ENCODE measurements around the gene NRIP1.
"Not testable (repeated sequence)": the region's sequence is repeated elsewhere in the genome, so short reads cannot be mapped to it uniquely, and the experiment has no call there.

The NRIP1 gene

GRCh38 chr21:15037900-15038293, 26.9 kb downstream of the NRIP1 start:
- peaks cover 5% of the 10 kb centered on the region; the same call in 1 of the 2 replicates for H3K4me1 ChIP-seq (ENCODE audit: control insufficient read depth, insufficient read depth, low read length)
- no peaks in the 10 kb centered on the region for H3K27me3 ChIP-seq (ENCODE audit: control insufficient read depth, insufficient read depth, low read length)
- no peaks in the 10 kb centered on the region for H3K9me3 ChIP-seq (ENCODE audit: control insufficient read depth, insufficient read depth, low read length)
- no peak overlapping the region for H3K9ac ChIP-seq (ENCODE audit: low read depth, low read length)
- H3K36me3 ChIP-seq (ENCODE audit: control insufficient read depth, insufficient read depth, low read length) = no peaks in the 10 kb centered on the region
- H3K27ac ChIP-seq (ENCODE audit: low read depth, low read length) = no peak overlapping the region
- no peak overlapping the region for H3K4me3 ChIP-seq (ENCODE audit: low read depth, low read length)

- Histone ChIP-seq H3K36me3 (ENCODE audit: control insufficient read depth, insufficient read depth, low read length) (no peaks in the 10 kb centered on the region), H3K4me3 (ENCODE audit: low read depth, low read length) (no peak overlapping the region), H3K27ac (ENCODE audit: low read depth, low read length) (no peak overlapping the region), H3K27me3 (ENCODE audit: control insufficient read depth, insufficient read depth, low read length) (no peaks in the 10 kb centered on the region), H3K4me1 (ENCODE audit: control insufficient read depth, insufficient read depth, low read length) (peaks cover 5% of the 10 kb centered on the region; the same call in 1 of the 2 replicates), H3K9me3 (ENCODE audit: control insufficient read depth, insufficient read depth, low read length) (no peaks in the 10 kb centered on the region), H3K9ac (ENCODE audit: low read depth, low read length) (no peak overlapping the region)
Observed at GRCh38 chr21:15037095-15037899, 27.5 kb downstream of the NRIP1 start.

- H3K36me3 ChIP-seq (ENCODE audit: control insufficient read depth, insufficient read depth, low read length) = no peaks in the 10 kb centered on the region
- H3K9ac ChIP-seq (ENCODE audit: low read depth, low read length) = no peak overlapping the region
- H3K4me1 ChIP-seq (ENCODE audit: control insufficient read depth, insufficient read depth, low read length) = peaks cover 5% of the 10 kb centered on the region; the same call in 1 of the 2 replicates
- H3K27me3 ChIP-seq (ENCODE audit: control insufficient read depth, insufficient read depth, low read length) = no peaks in the 10 kb centered on the region
- H3K9me3 ChIP-seq (ENCODE audit: control insufficient read depth, insufficient read depth, low read length) = no peaks in the 10 kb centered on the region
- H3K27ac ChIP-seq (ENCODE audit: low read depth, low read length) = no peak overlapping the region
- H3K4me3 ChIP-seq (ENCODE audit: low read depth, low read length) = no peak overlapping the region
Observed at GRCh38 chr21:15036189-15036588, 28.6 kb downstream of the NRIP1 start.

DNA sequence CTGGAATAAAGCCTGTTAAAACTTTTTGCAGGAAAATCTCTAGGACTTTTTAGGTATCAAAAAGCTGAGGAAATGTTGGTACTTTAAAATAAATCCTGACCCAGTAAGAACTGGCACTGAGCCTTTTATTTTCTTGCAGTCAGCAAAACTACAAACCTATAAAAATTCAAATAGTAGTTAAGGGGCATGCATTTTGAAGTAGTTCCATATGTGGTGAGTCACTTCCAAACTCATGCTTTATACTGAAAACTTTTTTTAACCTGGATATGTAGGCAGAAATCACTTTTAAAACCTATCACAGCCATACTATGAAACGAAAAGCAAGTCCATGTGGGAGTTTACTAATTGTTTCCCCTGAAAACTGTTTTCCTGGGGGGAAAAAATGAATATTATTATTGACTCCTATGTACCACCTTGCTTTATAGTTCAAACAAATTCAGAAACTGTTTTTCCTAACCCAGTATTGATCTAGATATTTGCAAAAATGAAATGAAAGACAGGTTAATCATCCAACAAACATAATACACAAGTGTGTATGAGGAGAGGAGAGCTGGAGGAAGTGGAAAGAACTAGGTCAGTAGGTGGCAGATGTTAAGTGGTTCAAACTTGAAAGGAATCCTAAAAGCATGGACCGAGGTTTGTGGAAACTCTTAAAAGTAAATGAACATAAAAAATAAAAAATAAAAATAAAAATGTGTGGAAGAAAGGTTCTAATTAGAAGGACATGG, 30.5 kb downstream of the NRIP1 start:
- Histone ChIP-seq H3K4me3 (ENCODE audit: low read depth, low read length) (no peak overlapping the region), H3K9ac (ENCODE audit: low read depth, low read length) (no peak overlapping the region), H3K27me3 (ENCODE audit: control insufficient read depth, insufficient read depth, low read length) (no peaks in the 10 kb centered on the region), H3K4me1 (ENCODE audit: control insufficient read depth, insufficient read depth, low read length) (peaks cover 5% of the 10 kb centered on the region; the same call in 1 of the 2 replicates), H3K36me3 (ENCODE audit: control insufficient read depth, insufficient read depth, low read length) (no peaks in the 10 kb centered on the region), H3K9me3 (ENCODE audit: control insufficient read depth, insufficient read depth, low read length) (no peaks in the 10 kb centered on the region), H3K27ac (ENCODE audit: low read depth, low read length) (no peak overlapping the region)

DNA sequence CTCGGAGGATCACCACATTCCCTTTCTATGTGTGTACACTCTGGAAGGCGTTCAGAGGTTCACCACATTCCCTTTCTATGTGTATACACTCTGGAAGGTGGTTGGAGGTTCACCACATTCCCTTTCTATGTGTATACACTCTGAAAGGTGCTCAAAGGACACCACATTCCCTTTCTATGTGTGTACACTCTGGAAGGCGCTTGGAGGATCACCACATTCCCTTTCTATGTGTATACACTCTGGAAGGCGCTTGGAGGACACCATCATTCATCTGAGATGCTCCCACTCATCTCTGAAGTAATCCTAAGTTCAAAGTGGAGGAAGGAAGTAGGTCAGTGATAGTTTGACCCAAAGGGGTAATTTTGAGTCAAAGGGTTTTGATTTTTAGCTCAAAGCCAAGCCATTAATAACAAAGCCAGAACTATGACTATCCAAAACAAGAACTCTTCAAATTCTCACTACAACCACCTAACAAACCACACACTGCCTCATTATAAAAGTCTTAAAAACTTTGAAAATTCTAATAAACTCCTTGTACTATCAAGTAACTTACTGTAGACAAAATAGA, 32.9 kb downstream of the NRIP1 start:
- H3K9me3 ChIP-seq (ENCODE audit: control insufficient read depth, insufficient read depth, low read length) = no peaks in the 10 kb centered on the region
- peaks cover 5% of the 10 kb centered on the region; the same call in 1 of the 2 replicates for H3K4me1 ChIP-seq (ENCODE audit: control insufficient read depth, insufficient read depth, low read length)
- H3K27ac ChIP-seq (ENCODE audit: low read depth, low read length) = no peak overlapping the region
- no peak overlapping the region for H3K9ac ChIP-seq (ENCODE audit: low read depth, low read length)
- no peaks in the 10 kb centered on the region for H3K36me3 ChIP-seq (ENCODE audit: control insufficient read depth, insufficient read depth, low read length)
- H3K4me3 ChIP-seq (ENCODE audit: low read depth, low read length) = no peak overlapping the region
- H3K27me3 ChIP-seq (ENCODE audit: control insufficient read depth, insufficient read depth, low read length) = no peaks in the 10 kb centered on the region

- not testable (repeated sequence) for H3K4me3 ChIP-seq (ENCODE audit: low read depth, low read length); H3K9ac ChIP-seq (ENCODE audit: low read depth, low read length); H3K4me1 ChIP-seq (ENCODE audit: control insufficient read depth, insufficient read depth, low read length); H3K27me3 ChIP-seq (ENCODE audit: control insufficient read depth, insufficient read depth, low read length); H3K9me3 ChIP-seq (ENCODE audit: control insufficient read depth, insufficient read depth, low read length); H3K27ac ChIP-seq (ENCODE audit: low read depth, low read length); H3K36me3 ChIP-seq (ENCODE audit: control insufficient read depth, insufficient read depth, low read length)
Observed at GRCh38 chr21:15031362-15031761, 33.4 kb downstream of the NRIP1 start.

DNA sequence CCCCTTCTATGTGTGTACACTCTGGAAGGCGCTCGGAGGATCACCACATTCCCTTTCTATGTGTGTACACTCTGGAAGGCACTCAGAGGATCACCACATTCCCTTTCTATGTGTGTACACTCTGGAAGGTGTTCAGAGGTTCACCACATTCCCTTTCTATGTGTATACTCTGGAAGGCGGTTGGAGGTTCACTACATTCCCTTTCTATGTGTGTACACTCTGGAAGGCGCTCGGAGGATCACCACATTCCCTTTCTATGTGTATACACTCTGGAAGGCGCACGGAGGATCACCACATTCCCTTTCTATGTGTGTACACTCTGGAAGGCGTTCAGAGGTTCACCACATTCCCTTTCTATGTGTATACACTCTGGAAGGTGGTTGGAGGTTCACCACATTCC, 33.9 kb downstream of the NRIP1 start:
- H3K4me3 ChIP-seq (ENCODE audit: low read depth, low read length); H3K4me1 ChIP-seq (ENCODE audit: control insufficient read depth, insufficient read depth, low read length); H3K36me3 ChIP-seq (ENCODE audit: control insufficient read depth, insufficient read depth, low read length): not testable (repeated sequence)

GRCh38 chr21:15029077-15029476, 35.7 kb downstream of the NRIP1 start:
- no peaks in the 10 kb centered on the region for H3K27me3 ChIP-seq (ENCODE audit: control insufficient read depth, insufficient read depth, low read length)
- no peak overlapping the region for H3K4me3 ChIP-seq (ENCODE audit: low read depth, low read length)
- H3K9ac ChIP-seq (ENCODE audit: low read depth, low read length) = no peak overlapping the region
- H3K36me3 ChIP-seq (ENCODE audit: control insufficient read depth, insufficient read depth, low read length) = no peaks in the 10 kb centered on the region
- H3K27ac ChIP-seq (ENCODE audit: low read depth, low read length) = no peak overlapping the region
- peaks cover under 1% of the 10 kb centered on the region; the same call in 1 of the 2 replicates for H3K4me1 ChIP-seq (ENCODE audit: control insufficient read depth, insufficient read depth, low read length)
- no peaks in the 10 kb centered on the region for H3K9me3 ChIP-seq (ENCODE audit: control insufficient read depth, insufficient read depth, low read length)

More for the DNA sequence above, 33.9 kb downstream of the NRIP1 start:
- H3K27ac ChIP-seq (ENCODE audit: low read depth, low read length); H3K9me3 ChIP-seq (ENCODE audit: control insufficient read depth, insufficient read depth, low read length); H3K27me3 ChIP-seq (ENCODE audit: control insufficient read depth, insufficient read depth, low read length); H3K9ac ChIP-seq (ENCODE audit: low read depth, low read length): not testable (repeated sequence)

GRCh38 chr21:15028186-15028585, 36.6 kb downstream of the NRIP1 start:
- no peaks in the 10 kb centered on the region for H3K4me1 ChIP-seq (ENCODE audit: control insufficient read depth, insufficient read depth, low read length)
- H3K27ac ChIP-seq (ENCODE audit: low read depth, low read length) = no peak overlapping the region
- H3K27me3 ChIP-seq (ENCODE audit: control insufficient read depth, insufficient read depth, low read length) = no peaks in the 10 kb centered on the region
- no peak overlapping the region for H3K4me3 ChIP-seq (ENCODE audit: low read depth, low read length)
- no peak overlapping the region for H3K9ac ChIP-seq (ENCODE audit: low read depth, low read length)
- H3K36me3 ChIP-seq (ENCODE audit: control insufficient read depth, insufficient read depth, low read length) = no peaks in the 10 kb centered on the region
- H3K9me3 ChIP-seq (ENCODE audit: control insufficient read depth, insufficient read depth, low read length) = no peaks in the 10 kb centered on the region

DNA sequence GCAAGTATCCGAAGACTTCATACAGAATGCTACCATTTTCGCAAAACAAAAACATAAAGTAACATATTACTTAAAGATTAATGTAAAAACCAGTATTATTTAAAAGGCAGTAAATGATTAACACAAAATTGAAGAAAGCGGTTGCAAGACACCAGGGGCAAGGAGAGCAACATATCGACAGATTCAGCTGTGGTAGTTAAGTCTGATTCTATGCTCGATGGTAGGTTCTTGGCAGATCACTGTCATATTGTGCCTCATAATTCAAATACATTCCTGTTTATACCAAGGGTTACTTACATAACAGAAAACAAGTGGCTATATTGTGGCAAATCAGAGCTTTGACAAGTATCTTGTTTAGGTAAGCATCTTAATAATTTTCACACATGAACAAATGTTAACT, 37.7 kb downstream of the NRIP1 start:
- Histone ChIP-seq H3K27me3 (ENCODE audit: control insufficient read depth, insufficient read depth, low read length) (no peaks in the 10 kb centered on the region), H3K4me3 (ENCODE audit: low read depth, low read length) (no peak overlapping the region), H3K36me3 (ENCODE audit: control insufficient read depth, insufficient read depth, low read length) (no peaks in the 10 kb centered on the region), H3K4me1 (ENCODE audit: control insufficient read depth, insufficient read depth, low read length) (no peaks in the 10 kb centered on the region), H3K27ac (ENCODE audit: low read depth, low read length) (no peak overlapping the region), H3K9me3 (ENCODE audit: control insufficient read depth, insufficient read depth, low read length) (no peaks in the 10 kb centered on the region), H3K9ac (ENCODE audit: low read depth, low read length) (no peak overlapping the region)

DNA sequence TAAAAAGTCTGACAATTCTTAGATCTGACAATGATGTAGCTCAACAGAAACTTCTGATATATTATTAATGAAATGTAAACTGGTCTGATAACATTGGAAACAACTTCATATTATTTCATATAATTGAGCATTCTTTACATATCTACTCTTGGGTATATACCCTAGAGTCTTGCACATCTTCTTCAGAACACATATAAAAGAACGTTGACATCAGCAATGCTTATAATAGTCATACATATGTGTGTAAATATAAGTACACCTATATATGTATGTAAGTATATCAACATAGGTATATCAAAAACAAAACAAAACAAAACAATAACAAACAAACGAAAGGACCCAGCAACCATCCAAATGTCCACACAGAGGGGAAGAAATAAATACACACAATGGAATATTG, 38.4 kb downstream of the NRIP1 start:
- H3K36me3 ChIP-seq (ENCODE audit: control insufficient read depth, insufficient read depth, low read length) = no peaks in the 10 kb centered on the region
- no peaks in the 10 kb centered on the region for H3K4me1 ChIP-seq (ENCODE audit: control insufficient read depth, insufficient read depth, low read length)
- H3K27ac ChIP-seq (ENCODE audit: low read depth, low read length) = no peak overlapping the region
- no peak overlapping the region for H3K9ac ChIP-seq (ENCODE audit: low read depth, low read length)
- no peaks in the 10 kb centered on the region for H3K27me3 ChIP-seq (ENCODE audit: control insufficient read depth, insufficient read depth, low read length)
- no peak overlapping the region for H3K4me3 ChIP-seq (ENCODE audit: low read depth, low read length)
- H3K9me3 ChIP-seq (ENCODE audit: control insufficient read depth, insufficient read depth, low read length) = no peaks in the 10 kb centered on the region
